GM21717 (cell line): Measurements from ENCODE around the gene CCNF.

ENCODE experiments used
- ATAC-seq: cut with Tn5 transposase; IDR thresholded peaks from one replicate; pipeline ENCODE4 v1.9.1; 2021; ENCODE audit warnings: mild to moderate bottlenecking, moderate library complexity; ENCODE audit not compliant: unreplicated experiment

Gene CCNF

GRCh38 chr16:2499890-2500429 lies 70.7 kb downstream of the CCNF start:
- ATAC-seq: no peak

GRCh38 chr16:2500430-2500917 lies 71.2 kb downstream of the CCNF start:
- no peak for ATAC-seq

DNA sequence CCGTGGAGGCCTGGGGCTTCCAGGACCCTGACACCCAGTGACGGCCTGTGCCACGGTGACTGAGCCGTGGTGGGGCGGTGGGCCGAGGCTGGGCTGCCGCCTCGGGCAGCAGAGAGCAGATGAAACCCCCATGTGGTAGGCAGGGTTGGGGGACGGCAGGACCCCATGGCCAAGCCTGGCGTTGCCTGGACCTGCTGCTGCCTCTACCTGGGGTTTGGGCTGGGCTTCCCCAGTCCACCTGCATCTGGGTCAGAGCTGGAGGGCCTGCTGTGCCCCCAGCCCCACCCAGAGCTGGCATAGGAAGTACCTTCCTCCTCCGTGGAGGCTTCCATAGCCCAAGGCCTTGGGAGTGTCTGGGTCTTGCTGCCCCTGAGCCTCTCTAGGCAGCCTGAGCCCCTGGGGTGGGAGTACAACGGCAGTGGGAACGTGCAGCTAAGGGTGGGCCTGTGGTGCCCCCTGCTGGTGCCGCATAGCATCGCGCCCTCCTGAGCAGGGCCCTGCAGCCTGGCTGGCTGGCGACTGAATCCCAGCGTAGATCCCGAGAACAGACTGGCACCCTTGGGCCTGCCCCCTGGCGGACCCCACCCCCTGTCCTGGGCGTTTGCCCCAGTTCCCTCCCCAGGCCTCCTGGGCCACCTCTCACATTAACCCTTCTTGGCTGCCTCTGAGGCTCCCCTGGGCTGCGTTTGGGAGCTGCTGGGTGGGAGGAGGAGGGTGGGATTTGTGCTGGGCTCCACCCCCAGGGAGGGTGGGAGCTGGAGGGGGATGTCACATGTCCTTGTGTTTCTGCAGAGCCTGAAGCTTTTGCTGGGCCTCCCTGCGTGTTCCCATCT lies 71.9 kb downstream of the CCNF start:
- no peak for ATAC-seq

- no peak for ATAC-seq
Observed at GRCh38 chr16:2501946-2502895, 73.0 kb downstream of the CCNF start.

GRCh38 chr16:2505695-2506094 lies 76.4 kb downstream of the CCNF start:
- no peak for ATAC-seq

DNA sequence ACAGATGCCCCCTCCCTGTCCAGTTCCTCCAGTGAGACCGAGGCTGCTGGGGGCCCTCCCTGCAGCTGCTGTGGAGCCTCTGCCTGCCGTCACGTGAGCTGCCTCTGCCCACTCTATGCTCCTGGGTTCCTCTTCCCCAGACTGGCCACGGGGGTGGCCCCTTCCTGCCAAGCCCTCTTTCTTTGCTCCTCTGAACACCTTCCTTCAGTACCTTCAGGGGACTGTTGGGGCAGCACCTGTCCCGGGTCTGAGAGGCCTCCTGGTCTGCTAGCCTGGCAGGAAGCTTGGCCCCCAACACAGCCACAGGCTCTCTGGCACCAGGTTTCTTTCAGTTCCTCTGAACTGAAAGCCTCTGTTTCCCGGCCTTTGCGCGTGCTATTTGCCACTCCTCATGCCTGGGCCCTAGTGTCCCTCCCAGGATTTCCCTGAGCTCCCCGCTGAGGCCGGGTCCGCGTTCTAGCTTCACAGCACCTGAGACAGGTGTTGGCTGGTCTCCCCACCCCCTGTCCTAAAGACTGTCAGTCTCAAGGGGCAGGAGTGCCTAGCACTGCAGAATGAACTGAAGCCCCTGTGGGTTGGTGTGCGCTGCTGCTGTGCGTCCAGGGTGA lies 77.9 kb downstream of the CCNF start:
- ATAC-seq: no peak

GRCh38 chr16:2507665-2508064 lies 78.4 kb downstream of the CCNF start:
- ATAC-seq: no peak
